Measurements from ENCODE around the gene SAGE1. TPM values are rescaled to one million over a fixed set of nuclear protein-coding genes. Genes with fewer than 3 reads are reported as not detected.

Gene SAGE1
- total and polyA plus RNA-seq, 9 of the 15 experiments (the other 6 are each of a cell fraction or from before 2014, with no cell fraction given): 14.6 to 79.2 (median 29.3) TPM

- TF ChIP-seq MYNN (IDR thresholded peaks at IDR 0.05): peak; percentile 60; the same call in 1 of the 2 replicates
- TF ChIP-seq MYNN (CRISPR knock-in tag; IDR thresholded peaks at IDR 0.05): no peak
- no peak for TF ChIP-seq GATA2 (CRISPR knock-in tag; IDR thresholded peaks at IDR 0.05)
- no peak for TF ChIP-seq FOS (IDR thresholded peaks at IDR 0.05; ENCODE audit: extremely low read depth, insufficient read length)
- no peak for TF ChIP-seq KDM5B (IDR thresholded peaks at IDR 0.05; ENCODE audit: insufficient replicate concordance, low read depth, low read length)
- TF ChIP-seq GTF3C2 (IDR thresholded peaks at IDR 0.05; ENCODE audit: borderline replicate concordance, extremely low read depth, insufficient read length): no peak
- TF ChIP-seq GMEB1 (CRISPR knock-in tag; IDR thresholded peaks at IDR 0.05): no peak
- TF ChIP-seq PRMT5 (CRISPR knock-in tag; IDR thresholded peaks at IDR 0.05): no peak
- TF ChIP-seq CHD4 (IDR thresholded peaks at IDR 0.05; ENCODE audit: insufficient read depth, insufficient replicate concordance, low read depth, low read length, poor library complexity, severe bottlenecking): no peak
- peak; percentile 71; the same call in 1 of the 2 replicates for TF ChIP-seq E2F5 (CRISPR knock-in tag; IDR thresholded peaks at IDR 0.05)
- TF ChIP-seq CSDE1 (IDR thresholded peaks at IDR 0.05): no peak
- TF ChIP-seq ZNF384 (IDR thresholded peaks at IDR 0.05; ENCODE audit: low read depth, low read length): no peak
- no peak for TF ChIP-seq SREBF1 (IDR thresholded peaks at IDR 0.05; ENCODE audit: borderline replicate concordance, low read depth, low read length)
- TF ChIP-seq BACH1 (tag; IDR thresholded peaks at IDR 0.05): no peak
- peak; percentile 64 for TF ChIP-seq POLR2AphosphoS5 (IDR thresholded peaks at IDR 0.05; ENCODE audit: control insufficient read depth, insufficient read depth, low read depth, low read length)
- peak; percentile 83 for TF ChIP-seq SUPT5H (IDR thresholded peaks at IDR 0.05)
- no peak for TF ChIP-seq PTTG1 (tag; IDR thresholded peaks at IDR 0.05; ENCODE audit: low read depth)
- peak in 1 of 2 experiments; percentile 39; a peak in 3 of 4 replicates for TF ChIP-seq FOXK2 (conservative IDR thresholded peaks at IDR 0.05 in 1 of 2, IDR thresholded peaks at IDR 0.05 in 1 of 2; ENCODE audit: low read depth in 2 of 2)
- peak in 1 of 3 experiments; percentile 80; a peak in 2 of 6 replicates for TF ChIP-seq ZBTB11 (CRISPR knock-in tag; IDR thresholded peaks at IDR 0.05)
Observed at GRCh38 chrX:135893294-135893817, at the start of gene SAGE1, which contains the start of gene CT45A10 (continued).
